ENCODE results near the gene NAT14. TPM values are rescaled to one million over a fixed set of nuclear protein-coding genes. Genes with fewer than 3 reads are reported as not detected.

NAT14 gene
- total and polyA plus RNA-seq, 2 of the 8 experiments (the other 6 are each of a cell fraction or from before 2014, with no cell fraction given) = 47.1 to 71.2 TPM

DNA sequence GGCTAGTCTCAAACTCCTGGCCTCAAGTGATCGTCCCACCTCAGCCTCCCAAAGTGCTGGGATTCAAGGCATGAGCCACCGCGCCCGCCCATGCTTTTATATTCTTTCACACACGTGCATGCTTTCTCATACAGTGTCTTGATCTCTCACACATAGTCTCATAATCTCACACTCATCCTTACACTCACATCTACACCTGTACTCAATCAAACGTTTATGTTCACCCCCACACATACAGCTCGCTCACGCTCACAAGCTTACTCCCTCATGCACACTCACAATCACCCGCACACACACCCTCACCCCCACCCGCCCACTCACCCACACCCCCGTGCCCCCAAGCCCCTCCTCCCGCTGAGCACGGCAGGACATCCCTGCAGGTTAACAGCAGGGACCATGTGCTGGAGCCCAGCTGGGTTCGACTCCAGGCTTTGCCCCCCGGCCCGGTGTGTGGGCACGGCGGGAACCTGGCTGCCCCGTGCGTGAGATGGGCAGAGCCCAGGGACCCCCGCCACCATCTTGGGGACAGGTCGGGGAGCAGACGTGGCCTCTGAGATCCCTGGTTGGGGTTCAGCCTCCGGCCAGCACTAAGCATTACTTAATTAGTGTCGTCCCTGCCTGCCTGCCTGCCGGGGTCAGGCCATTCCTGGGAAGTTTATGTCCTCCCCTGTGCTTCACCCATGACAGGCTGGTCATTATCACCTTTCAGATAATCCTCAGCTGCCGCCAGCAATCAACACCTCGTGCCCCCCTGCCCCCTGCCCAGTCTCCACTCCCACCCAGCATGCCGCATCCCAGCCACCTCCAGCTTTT lies 40.5 kb downstream of the NAT14 start:
- H2BK120ac ChIP-seq (replicated peaks; ENCODE audit: low read depth, low read length) = no peak overlapping the region
- H3K36me3 ChIP-seq (ENCODE audit: control insufficient read depth in 2 of 4, insufficient read depth in 4 of 4, low read length in 3 of 4) = no peaks in the 10 kb centered on the region; a peak in 1 of 8 replicates
- peaks cover 0 to 7% of the 10 kb centered on the region in 2 experiments; a peak in 2 of 4 replicates for H3K9me3 ChIP-seq (ENCODE audit: insufficient read depth in 2 of 2, low read depth in 1 of 2, low read length in 1 of 2)
- no peaks in the 10 kb centered on the region for H3K79me2 ChIP-seq (ENCODE audit: control insufficient read depth in 1 of 2, insufficient read depth in 2 of 2, low read length in 2 of 2)
- ChIA-PET POLR2A (ENCODE audit: partially characterized antibody) (interaction anchor here (1.1 to 1.5 kb wide), 4 partner anchors 8 to 68 kb away, joined by 3 to 6 read pairs (median 3); no protein-coding TSS in a partner anchor), CTCF (ENCODE audit: partially characterized antibody) (interaction anchor here (1.1 kb wide), 1 partner anchor 21 kb away, joined by 4 read pairs; no protein-coding TSS in a partner anchor)
- no peak overlapping the region; a peak in 1 of 4 replicates for H3K4me2 ChIP-seq (ENCODE audit: insufficient read depth in 1 of 2, low read depth in 2 of 2, low read length in 2 of 2)
- H3K23me2 ChIP-seq (ENCODE audit: low read depth, low read length) = no peaks in the 10 kb centered on the region
- no peak overlapping the region for H2BK12ac ChIP-seq (ENCODE audit: low read depth, low read length)
- no peak overlapping the region for H3K4me3 ChIP-seq (ENCODE audit: extremely low read depth in 1 of 4, insufficient read depth in 2 of 4, low read depth in 3 of 4, low read length in 4 of 4)
- DNase-seq (ENCODE audit: low read depth in 1 of 2, low spot score in 2 of 2) (no peak), FAIRE-seq (no peak)
- no peaks in the 10 kb centered on the region for H3K27me3 ChIP-seq (replicated peaks in 1 of 4; ENCODE audit: control insufficient read depth in 3 of 4, extremely low read depth in 1 of 4, insufficient read depth in 3 of 4, low read length in 3 of 4)
- no peak overlapping the region for H3K14ac ChIP-seq (ENCODE audit: insufficient read length)
- peaks cover 0 to 9% of the 10 kb centered on the region in 2 experiments for H4K20me1 ChIP-seq (replicated peaks in 1 of 2; ENCODE audit: control insufficient read depth in 1 of 2, insufficient read depth in 2 of 2, low read length in 2 of 2)
- no peak overlapping the region for H3K23ac ChIP-seq (ENCODE audit: insufficient read length)
- H3K79me1 ChIP-seq (ENCODE audit: low read depth, low read length) = no peaks in the 10 kb centered on the region
- no peak overlapping the region for H4K5ac ChIP-seq (ENCODE audit: insufficient read length, low read depth, low read length)
- H4K91ac ChIP-seq (replicated peaks; ENCODE audit: insufficient read length, low read length) = no peak overlapping the region
- no peak overlapping the region for H4K8ac ChIP-seq (ENCODE audit: extremely low read depth, insufficient read depth, low read length)
- TF ChIP-seq JUN (IDR thresholded peaks at IDR 0.05; ENCODE audit: low read depth, low read length) (no peak), SP2 (IDR thresholded peaks at IDR 0.05; ENCODE audit: low read length) (no peak), TCF12 (IDR thresholded peaks at IDR 0.05; ENCODE audit: low read depth, low read length) (no peak), SUZ12 (IDR thresholded peaks at IDR 0.05; ENCODE audit: low read length) (no peak), CBX5 (IDR thresholded peaks at IDR 0.05; ENCODE audit: low read depth, low read length) (no peak), TEAD4 (IDR thresholded peaks at IDR 0.05; ENCODE audit: low read depth, low read length) (no peak)
- no peak overlapping the region for H3K18ac ChIP-seq (ENCODE audit: extremely low read depth, low read length)
- no peak overlapping the region for H3K56ac ChIP-seq (replicated peaks; ENCODE audit: insufficient read length, low read depth, low read length)
- no peak overlapping the region for H3K4ac ChIP-seq (replicated peaks; ENCODE audit: insufficient read length, low read depth, low read length)
- no peak overlapping the region for H2BK20ac ChIP-seq (ENCODE audit: low read length)
- H2BK5ac ChIP-seq (ENCODE audit: low read depth, low read length) = no peak overlapping the region
- WGBS, 2 experiments (ENCODE audit: extremely low coverage in 1 of 2, insufficient coverage in 1 of 2, insufficient read length in 1 of 2, insufficient replicate concordance in 2 of 2, low coverage in 1 of 2, low lambda C conversion rate in 2 of 2, missing lambda C conversion rate in 1 of 2) = 81 to 100% methylated on average over 2 to 24 of the region's 29 CpGs
- H2AFZ ChIP-seq (ENCODE audit: low read length) = no peak overlapping the region
- no peak overlapping the region for H3K27ac ChIP-seq (ENCODE audit: low read depth, low read length)
- peaks cover 0 to 9% (median 2%) of the 10 kb centered on the region in 4 experiments; a peak in 3 of 7 replicates for H3K4me1 ChIP-seq (replicated peaks in 1 of 4; ENCODE audit: control insufficient read depth in 3 of 4, insufficient read depth in 4 of 4, low read length in 3 of 4)
- no peak overlapping the region for H3K9ac ChIP-seq (replicated peaks in 1 of 4; ENCODE audit: extremely low read depth in 1 of 4, low read depth in 3 of 4, low read length in 3 of 4)
- H2BK15ac ChIP-seq (ENCODE audit: low read length) = no peak overlapping the region
- H2AK5ac ChIP-seq (ENCODE audit: low read depth, low read length) = no peak overlapping the region
